Stimulated activated CD4-positive, alpha-beta T cell treated with anti-CD3 and anti-CD28 coated beads, Interleukin-4, amount 100 ng/mL, for 24 hours (primary cell): Measurements from ENCODE around the gene SLC38A10.

Experiments used
- DNase-seq: peaks from one replicate; pipeline ENCODE4 v3.0.0-alpha.2; 2020

Gene SLC38A10

GRCh38 chr17:81251709-81252301 is 43.3 kb downstream of the SLC38A10 start:
- no peak for DNase-seq

- DNase-seq, result no peak
Measured at GRCh38 chr17:81251094-81251708, 43.9 kb downstream of the SLC38A10 start.

GRCh38 chr17:81250286-81251093 is 44.6 kb downstream of the SLC38A10 start:
- DNase-seq, result no peak

GRCh38 chr17:81249223-81250040 is 45.7 kb downstream of the SLC38A10 start:
- no peak for DNase-seq

- no peak for DNase-seq
Measured at GRCh38 chr17:81248649-81249048, 46.5 kb downstream of the SLC38A10 start.

- DNase-seq, result no peak
Measured at GRCh38 chr17:81247339-81247990, 47.6 kb downstream of the SLC38A10 start.

- no peak for DNase-seq
Measured at GRCh38 chr17:81246679-81247338, 48.3 kb downstream of the SLC38A10 start.

- no peak for DNase-seq
Measured at GRCh38 chr17:81246343-81246670, 48.8 kb downstream of the SLC38A10 start.

GRCh38 chr17:81245665-81246342 is 49.3 kb downstream of the SLC38A10 start:
- DNase-seq, result no peak

GRCh38 chr17:81245024-81245664 is 50.0 kb downstream of the SLC38A10 start:
- no peak for DNase-seq

GRCh38 chr17:81244358-81245023 is 50.6 kb downstream of the SLC38A10 start:
- DNase-seq, result no peak

- DNase-seq, result no peak
Measured at GRCh38 chr17:81243333-81243664, 51.8 kb downstream of the SLC38A10 start.

GRCh38 chr17:81242421-81243332 is 52.4 kb downstream of the SLC38A10 start:
- DNase-seq, result no peak

GRCh38 chr17:81241648-81242420 is 53.3 kb downstream of the SLC38A10 start:
- DNase-seq, result peak; percentile 65

- no peak for DNase-seq
Measured at GRCh38 chr17:81241203-81241602, 53.9 kb downstream of the SLC38A10 start.

GRCh38 chr17:81240761-81241160 is 54.3 kb downstream of the SLC38A10 start:
- DNase-seq, result no peak

GRCh38 chr17:81239714-81240555 is 55.2 kb downstream of the SLC38A10 start:
- peak; percentile 66 for DNase-seq
